Midbrain (tissue), 1 donor: ENCODE measurements around the gene MAGI2.

Source experiments
- DNase-seq: peaks from one replicate; lab custom pipeline; 2025; lab: John Stamatoyannopoulos, UW

The MAGI2 gene

GRCh38 chr7:79453558-79454360, at the start of gene MAGI2:
MAGI2 (minus strand) TSS chr7:79453667; CDS start chr7:79453320, 347 bp downstream.
- peak; percentile 92 for DNase-seq

DNA sequence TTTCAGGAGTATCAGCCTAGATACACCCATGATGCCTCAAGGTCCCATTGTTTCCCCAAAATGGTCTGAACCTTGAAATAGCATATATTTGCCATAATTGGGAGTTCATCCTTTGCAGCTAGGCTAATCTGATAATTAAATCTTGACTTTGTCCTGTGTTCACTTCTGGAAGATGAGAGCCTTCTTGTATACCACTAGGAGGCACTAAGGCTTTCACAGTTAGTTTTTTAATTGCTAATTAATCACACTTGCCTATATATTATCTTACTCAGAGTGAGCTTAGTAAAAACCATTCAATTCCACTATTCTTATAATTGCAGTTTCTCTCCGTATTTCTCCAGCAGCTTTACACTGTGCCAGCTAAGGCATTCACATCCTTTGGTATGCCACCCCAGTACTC, 48.7 kb upstream of the MAGI2 start:
- DNase-seq = no peak

GRCh38 chr7:79500759-79501158, 47.3 kb upstream of the MAGI2 start:
- DNase-seq = no peak

DNA sequence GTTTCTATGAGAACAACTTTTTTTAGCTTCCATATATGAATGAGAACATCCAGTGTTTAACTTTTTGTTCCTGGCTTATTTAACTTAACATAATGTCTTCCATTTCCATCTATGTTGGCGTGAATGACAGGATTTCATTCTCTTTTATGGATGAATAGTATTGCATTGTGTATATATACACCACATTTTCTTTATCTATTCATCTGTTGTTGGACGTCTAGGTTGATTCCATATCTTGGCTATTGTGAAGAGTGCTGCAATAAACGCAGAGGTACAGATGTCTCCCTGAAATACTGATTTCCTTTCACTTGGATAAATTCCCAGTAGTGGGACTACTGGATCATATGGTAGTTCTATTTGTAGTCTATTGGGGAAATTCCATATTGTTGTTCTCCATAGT, 44.3 kb upstream of the MAGI2 start:
- DNase-seq = no peak

- no peak for DNase-seq
Measured at GRCh38 chr7:79495544-79496272, 42.2 kb upstream of the MAGI2 start.

- DNase-seq = no peak
Measured at GRCh38 chr7:79494046-79494445, 40.6 kb upstream of the MAGI2 start.

- DNase-seq = no peak
Measured at GRCh38 chr7:79489371-79489770, 35.9 kb upstream of the MAGI2 start.

DNA sequence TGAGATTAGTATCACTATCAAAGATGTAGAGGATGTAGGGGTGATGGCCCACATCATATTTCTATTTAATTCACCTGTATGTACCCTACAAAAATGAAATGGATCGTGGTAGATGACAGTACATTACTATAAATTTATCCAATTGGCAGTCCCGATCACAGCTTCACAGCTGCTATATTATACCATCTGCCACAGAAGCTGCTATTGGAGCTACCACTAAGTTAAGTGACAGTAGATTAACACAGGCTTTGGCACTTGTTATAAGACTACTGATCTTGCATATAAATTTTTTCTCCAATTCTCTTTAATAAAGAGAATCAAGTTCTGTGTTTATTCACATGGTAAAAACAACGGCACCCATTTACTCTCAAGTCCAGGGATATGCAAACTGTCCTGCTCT, 24.9 kb upstream of the MAGI2 start:
- DNase-seq = no peak

- no peak for DNase-seq
Measured at GRCh38 chr7:79475455-79475854, 22.0 kb upstream of the MAGI2 start.

- no peak for DNase-seq
Measured at GRCh38 chr7:79471699-79472098, 18.2 kb upstream of the MAGI2 start.

GRCh38 chr7:79471283-79471682, 17.8 kb upstream of the MAGI2 start:
- DNase-seq = peak; percentile 8

GRCh38 chr7:79465551-79465950, 12.1 kb upstream of the MAGI2 start:
- DNase-seq = no peak

DNA sequence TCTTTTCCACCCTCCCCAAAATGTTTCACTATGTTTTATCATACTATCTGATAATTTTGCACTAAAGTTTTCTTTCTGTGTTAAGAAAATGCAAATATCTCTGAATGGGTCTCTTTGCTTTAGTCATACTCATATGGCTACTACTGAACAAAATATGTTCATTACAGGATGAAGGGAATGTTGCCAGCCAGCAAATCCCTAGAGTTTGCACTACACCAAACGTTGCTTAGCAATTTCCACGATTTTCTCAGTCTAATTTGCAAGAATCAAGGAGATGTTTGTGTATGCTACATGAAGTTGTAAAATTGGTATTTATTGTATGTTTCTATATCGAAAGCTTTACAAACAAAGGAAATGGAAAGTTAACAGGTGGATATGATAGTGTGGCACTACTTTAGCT, 10.6 kb upstream of the MAGI2 start:
- DNase-seq = no peak

GRCh38 chr7:79462390-79462789, 8.9 kb upstream of the MAGI2 start:
- no peak for DNase-seq

DNA sequence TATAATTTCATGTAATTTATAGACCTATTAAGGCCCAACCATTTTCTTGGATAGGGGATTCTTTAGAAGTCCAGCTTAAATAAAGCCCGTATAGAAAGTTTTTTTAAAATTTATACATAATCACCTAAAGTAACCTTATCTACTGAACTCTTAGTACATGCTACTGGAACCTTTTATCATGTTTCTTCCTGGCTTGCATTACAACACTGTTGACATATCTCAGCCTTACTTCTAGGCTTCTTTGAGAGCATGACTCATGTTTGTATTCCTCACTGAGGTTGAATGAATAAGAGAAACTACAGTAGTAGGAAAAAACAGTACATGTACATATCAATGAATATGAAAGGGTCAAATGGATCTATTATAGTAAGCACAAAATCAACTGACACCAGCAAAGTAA, 8.2 kb upstream of the MAGI2 start:
- no peak for DNase-seq

DNA sequence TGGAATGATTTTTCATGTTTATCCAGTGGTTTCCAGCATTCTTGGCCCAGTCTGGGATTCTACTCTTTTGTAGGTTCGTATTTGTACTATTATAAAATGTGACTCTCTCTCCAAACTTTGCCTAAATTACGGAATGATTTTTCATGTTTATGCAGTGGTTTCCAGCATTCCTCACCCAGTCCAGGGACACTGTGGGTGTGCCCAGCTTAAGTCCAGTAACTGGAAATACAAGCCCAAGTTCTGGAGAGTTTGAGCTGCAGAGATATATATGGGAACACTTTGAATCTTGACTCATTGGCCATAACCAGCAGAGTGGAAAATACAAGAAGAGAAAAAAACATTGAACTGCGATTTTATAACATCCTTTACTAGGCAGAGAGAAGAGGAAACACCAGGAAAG, 5.9 kb upstream of the MAGI2 start:
- no peak for DNase-seq

- DNase-seq = no peak
Measured at GRCh38 chr7:79458796-79459195, 5.3 kb upstream of the MAGI2 start.

GRCh38 chr7:79455173-79455790, 1.8 kb upstream of the MAGI2 start:
- DNase-seq = peak; percentile 22

DNA sequence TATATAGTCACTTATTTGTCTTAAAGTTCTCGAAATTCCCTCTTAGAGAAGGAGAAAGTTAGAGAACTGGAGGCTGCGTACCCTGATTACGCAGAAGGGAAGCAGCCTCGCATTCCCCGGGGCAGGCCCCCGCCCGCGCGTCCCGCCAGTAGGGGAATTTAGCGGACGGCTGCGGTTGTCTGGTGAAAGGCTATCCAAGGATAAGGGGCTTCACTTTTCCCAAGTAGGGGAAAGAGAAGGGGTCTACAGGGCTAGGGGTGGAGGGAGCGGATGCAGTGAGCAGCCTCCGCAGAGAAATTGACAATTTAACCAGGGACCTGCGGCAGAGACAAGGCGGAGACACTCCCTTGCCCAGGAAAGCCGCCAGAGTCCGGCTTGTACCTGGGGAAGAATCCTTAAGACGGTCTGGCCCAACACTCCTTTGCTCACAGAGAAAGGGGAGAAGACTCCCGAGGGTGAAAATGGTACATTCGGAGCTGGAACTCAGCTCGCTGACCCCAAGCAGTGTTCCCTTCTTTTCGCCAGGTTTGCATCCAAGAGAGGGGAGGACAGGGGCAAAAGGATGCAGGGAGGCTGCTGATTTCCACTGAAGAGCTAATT, 994 bp upstream of the MAGI2 start:
- DNase-seq = peak; percentile 86

DNA sequence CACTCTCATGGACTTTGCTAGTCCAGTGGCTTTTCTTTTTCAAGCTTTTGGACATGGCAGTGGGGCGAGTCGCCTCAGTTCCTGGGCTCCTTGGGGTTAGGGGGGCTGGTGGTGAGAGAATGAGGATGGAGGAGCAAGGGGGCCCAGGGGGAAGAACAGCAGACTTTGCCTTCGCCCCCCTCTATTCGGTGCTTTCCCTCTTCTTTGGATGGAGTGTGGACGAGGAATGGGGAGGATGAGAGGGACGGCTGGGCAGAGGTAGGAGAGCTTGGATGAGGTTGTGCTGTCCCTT, 255 bp downstream of the MAGI2 start:
- DNase-seq = no peak

GRCh38 chr7:79452495-79453265, 787 bp downstream of the MAGI2 start:
- DNase-seq = peak; percentile 62

DNA sequence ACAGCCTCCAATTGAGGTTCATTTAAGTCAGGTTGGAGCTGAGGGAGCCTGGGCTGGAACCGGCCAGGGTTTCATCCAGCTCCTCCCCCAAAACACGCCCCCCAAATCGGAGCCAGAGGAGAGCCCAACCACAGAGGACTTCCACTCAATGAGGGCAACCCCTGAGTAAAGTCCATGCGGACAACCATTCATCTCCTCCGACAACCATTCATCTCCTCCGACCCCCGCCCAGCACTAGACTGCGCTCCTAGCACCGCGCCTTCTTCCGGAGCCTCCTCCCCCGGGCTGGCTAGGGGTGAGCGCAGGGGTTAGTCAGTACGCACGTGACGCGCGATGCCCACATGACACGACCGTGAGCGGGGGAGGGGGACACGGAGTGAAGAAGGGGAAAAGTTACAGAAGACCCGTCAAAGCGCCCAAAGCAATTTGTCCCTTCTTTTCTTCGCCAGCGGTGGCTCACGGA, 1.4 kb downstream of the MAGI2 start:
- DNase-seq = peak; percentile 94
